Measurements from ENCODE around the gene F2RL1.

GRCh38 chr5:76819851-76820525 lies 1.2 kb downstream of the F2RL1 start:
- TF ChIP-seq ZNF70 (CRISPR knock-in tag; IDR thresholded peaks at IDR 0.05) = no peak
- TF ChIP-seq POU6F1 (CRISPR knock-in tag; IDR thresholded peaks at IDR 0.05; ENCODE audit: borderline replicate concordance, low read depth) = no peak
- TF ChIP-seq, protein P1, sequence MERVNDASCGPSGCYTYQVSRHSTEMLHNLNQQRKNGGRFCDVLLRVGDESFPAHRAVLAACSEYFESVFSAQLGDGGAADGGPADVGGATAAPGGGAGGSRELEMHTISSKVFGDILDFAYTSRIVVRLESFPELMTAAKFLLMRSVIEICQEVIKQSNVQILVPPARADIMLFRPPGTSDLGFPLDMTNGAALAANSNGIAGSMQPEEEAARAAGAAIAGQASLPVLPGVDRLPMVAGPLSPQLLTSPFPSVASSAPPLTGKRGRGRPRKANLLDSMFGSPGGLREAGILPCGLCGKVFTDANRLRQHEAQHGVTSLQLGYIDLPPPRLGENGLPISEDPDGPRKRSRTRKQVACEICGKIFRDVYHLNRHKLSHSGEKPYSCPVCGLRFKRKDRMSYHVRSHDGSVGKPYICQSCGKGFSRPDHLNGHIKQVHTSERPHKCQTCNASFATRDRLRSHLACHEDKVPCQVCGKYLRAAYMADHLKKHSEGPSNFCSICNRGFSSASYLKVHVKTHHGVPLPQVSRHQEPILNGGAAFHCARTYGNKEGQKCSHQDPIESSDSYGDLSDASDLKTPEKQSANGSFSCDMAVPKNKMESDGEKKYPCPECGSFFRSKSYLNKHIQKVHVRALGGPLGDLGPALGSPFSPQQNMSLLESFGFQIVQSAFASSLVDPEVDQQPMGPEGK (CRISPR knock-in tag; IDR thresholded peaks at IDR 0.05; ENCODE audit: borderline replicate concordance) = no peak
